Testis (tissue), 2 donors: ENCODE results near the gene CNR2.

Source experiments
- CTCF ChIP-seq, 3 experiments: fragments of 450-650 bp in 2 of 3; fragments of 200-600 bp in 1 of 3; sonication (generic) in 1 of 3; IDR thresholded peaks; one replicate each; pipeline ENCODE4 v1.5.1; 2016 to 2019; ENCODE audit warnings: antibody characterized with exemption in 3 of 3, mild to moderate bottlenecking in 2 of 3, moderate library complexity in 1 of 3
- POLR2A ChIP-seq: fragments of 450-650 bp; IDR thresholded peaks from one replicate; pipeline ENCODE4 v1.6.1; 2017; ENCODE audit warnings: antibody characterized with exemption, mild to moderate bottlenecking, moderate library complexity

- no peak for TF ChIP-seq CTCF (IDR thresholded peaks at IDR 0.05)
- no peak for TF ChIP-seq POLR2A
These were observed 68.0 kb downstream of the CNR2 start for GRCh38 chr1:23845163-23845562.
